ENCODE data around the gene SP7. TPM values are rescaled to one million over a fixed set of nuclear protein-coding genes. Genes with fewer than 3 reads are reported as not detected.
A peak's percentile ranks its signal among the peaks of the same experiment; 100 is the strongest.

Gene SP7
- total RNA-seq, 1 donor from 2014 or later: 0.22 TPM

- Mint-ChIP-seq H3K27ac (no peak overlapping the region), H3K4me1 (ENCODE audit: unreplicated experiment) (peaks cover 6% of the 10 kb centered on the region), H3K4me3 (peak overlapping the region; percentile 78), H3K9me3 (no peaks in the 10 kb centered on the region), H3K27me3 (peaks cover 25% of the 10 kb centered on the region), H3K36me3 (no peaks in the 10 kb centered on the region)
- no peak for TF ChIP-seq CTCF (conservative IDR thresholded peaks at IDR 0.05)
- DNase-seq (ENCODE audit: extremely low spot score, unreplicated experiment): no peak
These were observed 8.3 kb upstream of the SP7 start for GRCh38 chr12:53344487-53344823.

- DNase-seq (ENCODE audit: extremely low spot score, unreplicated experiment): no peak
- peak overlapping the region; percentile 78 for H3K4me3 Mint-ChIP-seq
- TF ChIP-seq CTCF (conservative IDR thresholded peaks at IDR 0.05): no peak
- H3K27me3 Mint-ChIP-seq: peaks cover 25% of the 10 kb centered on the region
- peaks cover 6% of the 10 kb centered on the region for H3K4me1 Mint-ChIP-seq (ENCODE audit: unreplicated experiment)
- H3K9me3 Mint-ChIP-seq: no peaks in the 10 kb centered on the region
- H3K36me3 Mint-ChIP-seq: no peaks in the 10 kb centered on the region
- H3K27ac Mint-ChIP-seq: no peak overlapping the region
These were observed 7.8 kb upstream of the SP7 start for GRCh38 chr12:53343969-53344368.

GRCh38 chr12:53343449-53343848 is 7.3 kb upstream of the SP7 start:
- H3K4me1 Mint-ChIP-seq (ENCODE audit: unreplicated experiment): peaks cover 6% of the 10 kb centered on the region
- TF ChIP-seq CTCF (conservative IDR thresholded peaks at IDR 0.05): no peak
- H3K9me3 Mint-ChIP-seq: no peaks in the 10 kb centered on the region
- DNase-seq (ENCODE audit: extremely low spot score, unreplicated experiment): no peak
- H3K36me3 Mint-ChIP-seq: no peaks in the 10 kb centered on the region
- no peak overlapping the region for H3K27ac Mint-ChIP-seq
- H3K27me3 Mint-ChIP-seq: peaks cover 26% of the 10 kb centered on the region
- H3K4me3 Mint-ChIP-seq: peak overlapping the region; percentile 83

- H3K9me3 Mint-ChIP-seq: no peaks in the 10 kb centered on the region
- H3K4me1 Mint-ChIP-seq (ENCODE audit: unreplicated experiment): peaks cover 6% of the 10 kb centered on the region
- DNase-seq (ENCODE audit: extremely low spot score, unreplicated experiment): no peak
- TF ChIP-seq CTCF (conservative IDR thresholded peaks at IDR 0.05): no peak
- no peaks in the 10 kb centered on the region for H3K36me3 Mint-ChIP-seq
- H3K27ac Mint-ChIP-seq: no peak overlapping the region
- H3K4me3 Mint-ChIP-seq: no peak overlapping the region
- H3K27me3 Mint-ChIP-seq: peaks cover 46% of the 10 kb centered on the region
These were observed 4.2 kb upstream of the SP7 start for GRCh38 chr12:53340398-53340797.

GRCh38 chr12:53338916-53339315 is 2.8 kb upstream of the SP7 start:
- TF ChIP-seq CTCF (conservative IDR thresholded peaks at IDR 0.05): no peak
- Mint-ChIP-seq H3K27ac (no peak overlapping the region), H3K36me3 (no peaks in the 10 kb centered on the region), H3K4me3 (no peak overlapping the region), H3K4me1 (ENCODE audit: unreplicated experiment) (peaks cover 9% of the 10 kb centered on the region), H3K9me3 (no peaks in the 10 kb centered on the region), H3K27me3 (peaks cover 46% of the 10 kb centered on the region)
- no peak for DNase-seq (ENCODE audit: extremely low spot score, unreplicated experiment)

- Mint-ChIP-seq H3K4me1 (ENCODE audit: unreplicated experiment) (peaks cover 13% of the 10 kb centered on the region), H3K27ac (no peak overlapping the region), H3K27me3 (peaks cover 49% of the 10 kb centered on the region), H3K4me3 (no peak overlapping the region), H3K36me3 (no peaks in the 10 kb centered on the region), H3K9me3 (no peaks in the 10 kb centered on the region)
- no peak for DNase-seq (ENCODE audit: extremely low spot score, unreplicated experiment)
- no peak for TF ChIP-seq CTCF (conservative IDR thresholded peaks at IDR 0.05)
These were observed 1.9 kb upstream of the SP7 start for GRCh38 chr12:53338017-53338416.

Measured in type B pancreatic cell (in vitro differentiated cells).